HepG2 (cell line): ENCODE measurements around the gene RPL23. TPM values are rescaled to one million over a fixed set of nuclear protein-coding genes. Genes with fewer than 3 reads are reported as not detected.
A peak's percentile ranks its signal among the peaks of the same experiment; 100 is the strongest.

Experiments used
- ESRRA ChIP-seq: sonication (generic); formaldehyde crosslinking; IDR thresholded peaks from 2 replicates; pipeline ENCODE4 v1.5.1; 2020; ENCODE audit warnings: mild to moderate bottlenecking, low read depth, missing genetic modification reagents
- HNF4G ChIP-seq, 2 experiments: sonication (generic) in 1 of 2; formaldehyde crosslinking in 1 of 2; IDR thresholded peaks; 2 replicates each; pipeline versions ENCODE4 v1.4.0 to v1.6.1; 2011 to 2020; ENCODE audit warnings: borderline replicate concordance in 2 of 2, low read depth in 2 of 2, mild to moderate bottlenecking in 2 of 2, low read length in 1 of 2, missing genetic modification reagents in 1 of 2, moderate library complexity in 1 of 2
- SALL1 ChIP-seq: sonication (generic); formaldehyde crosslinking; IDR thresholded peaks from 2 replicates; pipeline ENCODE4 v1.8.0; 2022; ENCODE audit warnings: mild to moderate bottlenecking, missing genetic modification reagents
- ZNF574 ChIP-seq: sonication (generic); formaldehyde crosslinking; IDR thresholded peaks from 2 replicates; pipeline ENCODE4 v1.4.0; 2020; ENCODE audit warnings: missing genetic modification reagents
- ZNF629 ChIP-seq: sonication (generic); formaldehyde crosslinking; conservative IDR thresholded peaks from 2 replicates; pipeline ENCODE4 v1.5.0; 2020; ENCODE audit warnings: missing genetic modification reagents
- ZNF639 ChIP-seq: conservative IDR thresholded peaks from 2 replicates; pipeline ENCODE4 v1.6.1; 2018; ENCODE audit warnings: missing genetic modification reagents
- ZNF687 ChIP-seq: sonication (generic); formaldehyde crosslinking; IDR thresholded peaks from 2 replicates; pipeline ENCODE4 v1.5.1; 2020; ENCODE audit warnings: mild to moderate bottlenecking, missing genetic modification reagents, moderate library complexity
- ZSCAN20 ChIP-seq: sonication (generic); formaldehyde crosslinking; IDR thresholded peaks from 2 replicates; pipeline ENCODE4 v1.4.0; 2020; ENCODE audit warnings: missing genetic modification reagents, mild to moderate bottlenecking, borderline replicate concordance
- polyA plus RNA-seq, 8 experiments: library from polyadenylated mRNA; depleted of rRNA in 3 of 8; stranded (reverse) in 7 of 8; unstranded in 1 of 8; fragments of >200 nt; fragmentation: Illumina TruSeq in 4 of 8; extraction: Trizol in 4 of 8; gene quantifications; 2 replicates each; pipeline versions ENCODE4 v1.2.1 to v1.2.3, GENCODE V29; 2011 to 2016; ENCODE audit warnings: low read depth in 4 of 8, missing spikeins in 1 of 8, mixed read lengths in 1 of 8; ENCODE audit not compliant: insufficient read depth in 1 of 8
- total RNA-seq, 5 experiments: library from RNA; depleted of rRNA; stranded (reverse); fragments of >200 nt; fragmentation: Illumina TruSeq; extraction: Trizol; gene quantifications; 2 replicates each; pipeline ENCODE4 v1.2.3, GENCODE V29; 2016; ENCODE audit warnings: low read depth in 1 of 5
- TF ChIP-seq, protein P1 (sequence below): sonication (generic); formaldehyde crosslinking; IDR thresholded peaks from 2 replicates; pipeline ENCODE4 v1.4.0; 2020; ENCODE audit warnings: mild to moderate bottlenecking, missing genetic modification reagents
- TF ChIP-seq, protein P2 (sequence below), 2 experiments: sonication (generic) in 1 of 2; formaldehyde crosslinking in 1 of 2; IDR thresholded peaks; 2 replicates each; pipeline versions ENCODE4 v1.6.1 to v1.9.0; 2014 to 2022; ENCODE audit warnings: antibody characterized with exemption in 1 of 2, borderline replicate concordance in 1 of 2, inconsistent platforms in 1 of 2, low read depth in 1 of 2, missing genetic modification reagents in 1 of 2

RPL23 gene
- total and polyA plus RNA-seq, 2 of the 13 experiments (the other 11 are each of a cell fraction or from before 2014, with no cell fraction given), result 2,790 to 4,860 TPM

- TF ChIP-seq ZNF639, result no peak
- TF ChIP-seq ESRRA (CRISPR knock-in tag), result peak; percentile 95
- 0 out of 2 replicates have a peak, but pooled peaks have one; percentile 11 for TF ChIP-seq ZNF574 (CRISPR knock-in tag)
- no peak for TF ChIP-seq ZSCAN20
- peak; percentile 65 for TF ChIP-seq ZNF687 (CRISPR knock-in tag)
- no peak; the same call in 1 of the 2 replicates for TF ChIP-seq SALL1 (CRISPR knock-in tag)
- TF ChIP-seq HNF4G (IDR thresholded peaks at IDR 0.05; ENCODE audit: borderline replicate concordance, low read depth, low read length), result peak; percentile 64
- TF ChIP-seq HNF4G (CRISPR knock-in tag; IDR thresholded peaks at IDR 0.05; ENCODE audit: borderline replicate concordance, low read depth), result peak; percentile 55; the same call in 1 of the 2 replicates
- peak; percentile 78 for TF ChIP-seq ZNF629 (CRISPR knock-in tag)
- TF ChIP-seq, protein P1, sequence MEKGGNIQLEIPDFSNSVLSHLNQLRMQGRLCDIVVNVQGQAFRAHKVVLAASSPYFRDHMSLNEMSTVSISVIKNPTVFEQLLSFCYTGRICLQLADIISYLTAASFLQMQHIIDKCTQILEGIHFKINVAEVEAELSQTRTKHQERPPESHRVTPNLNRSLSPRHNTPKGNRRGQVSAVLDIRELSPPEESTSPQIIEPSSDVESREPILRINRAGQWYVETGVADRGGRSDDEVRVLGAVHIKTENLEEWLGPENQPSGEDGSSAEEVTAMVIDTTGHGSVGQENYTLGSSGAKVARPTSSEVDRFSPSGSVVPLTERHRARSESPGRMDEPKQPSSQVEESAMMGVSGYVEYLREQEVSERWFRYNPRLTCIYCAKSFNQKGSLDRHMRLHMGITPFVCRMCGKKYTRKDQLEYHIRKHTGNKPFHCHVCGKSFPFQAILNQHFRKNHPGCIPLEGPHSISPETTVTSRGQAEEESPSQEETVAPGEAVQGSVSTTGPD, result 0 out of 2 replicates have a peak, but pooled peaks have one; percentile 40
- TF ChIP-seq, protein P2, sequence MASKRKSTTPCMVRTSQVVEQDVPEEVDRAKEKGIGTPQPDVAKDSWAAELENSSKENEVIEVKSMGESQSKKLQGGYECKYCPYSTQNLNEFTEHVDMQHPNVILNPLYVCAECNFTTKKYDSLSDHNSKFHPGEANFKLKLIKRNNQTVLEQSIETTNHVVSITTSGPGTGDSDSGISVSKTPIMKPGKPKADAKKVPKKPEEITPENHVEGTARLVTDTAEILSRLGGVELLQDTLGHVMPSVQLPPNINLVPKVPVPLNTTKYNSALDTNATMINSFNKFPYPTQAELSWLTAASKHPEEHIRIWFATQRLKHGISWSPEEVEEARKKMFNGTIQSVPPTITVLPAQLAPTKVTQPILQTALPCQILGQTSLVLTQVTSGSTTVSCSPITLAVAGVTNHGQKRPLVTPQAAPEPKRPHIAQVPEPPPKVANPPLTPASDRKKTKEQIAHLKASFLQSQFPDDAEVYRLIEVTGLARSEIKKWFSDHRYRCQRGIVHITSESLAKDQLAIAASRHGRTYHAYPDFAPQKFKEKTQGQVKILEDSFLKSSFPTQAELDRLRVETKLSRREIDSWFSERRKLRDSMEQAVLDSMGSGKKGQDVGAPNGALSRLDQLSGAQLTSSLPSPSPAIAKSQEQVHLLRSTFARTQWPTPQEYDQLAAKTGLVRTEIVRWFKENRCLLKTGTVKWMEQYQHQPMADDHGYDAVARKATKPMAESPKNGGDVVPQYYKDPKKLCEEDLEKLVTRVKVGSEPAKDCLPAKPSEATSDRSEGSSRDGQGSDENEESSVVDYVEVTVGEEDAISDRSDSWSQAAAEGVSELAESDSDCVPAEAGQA (IDR thresholded peaks at IDR 0.05; ENCODE audit: low read depth), result peak; percentile 29; the same call in 1 of the 2 replicates
- TF ChIP-seq, protein P2 (CRISPR knock-in tag; IDR thresholded peaks at IDR 0.05; ENCODE audit: borderline replicate concordance), result no peak
Measured at GRCh38 chr17:38897671-38898290, 44.3 kb upstream of the RPL23 start (continued).
